Effector CD8-positive, alpha-beta T cell (primary cell): Measurements from ENCODE around the gene FCER2.
A peak's percentile ranks its signal among the peaks of the same experiment; 100 is the strongest.

ENCODE experiments used
- DNase-seq: peaks from one replicate; lab custom pipeline; 2025; lab: John Stamatoyannopoulos, UW

Gene FCER2

GRCh38 chr19:7647156-7647555, 54.8 kb downstream of the FCER2 start:
- no peak for DNase-seq

DNA sequence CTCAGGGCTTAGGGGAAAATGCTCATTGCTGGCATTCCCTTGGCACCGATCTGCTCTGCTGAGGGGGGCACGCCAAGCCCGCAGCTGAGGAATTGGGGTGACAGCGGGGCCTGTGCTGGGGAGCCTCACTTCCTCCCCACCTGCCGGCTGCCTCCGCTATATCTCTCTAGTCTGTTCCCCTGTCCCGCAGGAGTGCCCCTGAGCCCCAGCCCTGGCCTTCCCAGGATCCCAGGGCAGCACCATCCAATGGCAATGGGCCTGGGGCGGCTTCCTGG, 55.6 kb downstream of the FCER2 start:
- no peak for DNase-seq

DNA sequence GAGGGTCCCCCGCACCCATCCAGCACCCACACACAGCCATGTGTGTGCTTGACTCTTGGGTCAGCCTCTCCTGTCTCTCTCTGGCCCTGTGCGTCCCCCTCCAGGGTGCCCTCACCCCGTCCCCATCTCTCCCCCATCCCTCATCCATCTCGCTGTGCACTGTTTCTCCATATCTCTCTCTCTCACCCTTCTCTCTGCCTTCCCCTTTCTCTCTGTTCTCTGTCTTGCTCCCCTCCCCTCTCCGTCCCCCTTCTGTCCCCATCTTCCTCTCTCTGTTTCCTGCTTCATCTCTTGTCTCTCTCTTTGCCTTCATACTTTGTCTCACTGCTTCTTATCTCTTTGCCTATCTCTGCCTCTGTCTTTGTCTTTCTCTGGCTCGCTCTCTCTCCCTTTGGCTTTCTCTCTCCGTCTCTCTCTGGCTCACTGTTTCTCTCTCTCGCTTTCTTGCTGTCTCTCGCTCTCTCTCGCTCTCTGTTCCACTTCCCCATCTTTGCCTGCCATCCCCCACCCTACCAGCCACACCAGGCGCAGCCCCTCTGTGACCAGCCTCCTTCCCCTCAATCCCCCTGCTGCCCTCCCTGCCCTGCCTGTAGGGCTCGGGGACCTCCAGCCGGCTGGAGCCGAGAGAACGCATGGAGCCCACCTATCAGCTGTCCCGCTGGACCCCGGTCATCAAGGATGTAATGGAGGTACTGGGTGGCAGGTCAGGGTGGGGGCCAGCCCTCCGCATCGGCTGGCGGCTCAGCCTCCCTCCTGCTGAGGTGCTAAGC, 56.1 kb downstream of the FCER2 start:
- no peak for DNase-seq

DNA sequence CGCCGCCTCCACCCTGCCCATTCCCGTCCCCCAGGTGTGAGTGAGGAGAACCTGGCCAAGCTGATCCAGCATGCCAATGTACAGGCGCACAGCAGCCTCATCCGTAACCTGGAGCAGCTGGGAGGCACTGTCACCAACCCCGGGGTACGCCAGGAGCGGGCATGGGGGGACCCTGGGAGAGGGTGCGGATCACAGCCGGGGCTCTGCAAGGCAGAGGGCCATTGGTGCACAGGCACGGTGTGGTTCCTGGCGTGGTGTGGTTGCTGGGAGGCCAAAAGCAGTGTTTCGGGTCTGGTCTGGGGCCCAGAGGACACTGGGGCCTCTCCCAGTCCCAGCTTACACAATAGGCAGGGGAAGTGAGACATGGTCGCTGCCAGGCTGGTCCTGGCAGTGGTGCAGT, 56.8 kb downstream of the FCER2 start:
- no peak for DNase-seq

- DNase-seq: no peak
These were observed 57.4 kb downstream of the FCER2 start for GRCh38 chr19:7644550-7644877.

- peak; percentile 19 for DNase-seq
These were observed 58.0 kb downstream of the FCER2 start for GRCh38 chr19:7643629-7644549.

- DNase-seq: no peak
These were observed 58.9 kb downstream of the FCER2 start for GRCh38 chr19:7643031-7643415.

DNA sequence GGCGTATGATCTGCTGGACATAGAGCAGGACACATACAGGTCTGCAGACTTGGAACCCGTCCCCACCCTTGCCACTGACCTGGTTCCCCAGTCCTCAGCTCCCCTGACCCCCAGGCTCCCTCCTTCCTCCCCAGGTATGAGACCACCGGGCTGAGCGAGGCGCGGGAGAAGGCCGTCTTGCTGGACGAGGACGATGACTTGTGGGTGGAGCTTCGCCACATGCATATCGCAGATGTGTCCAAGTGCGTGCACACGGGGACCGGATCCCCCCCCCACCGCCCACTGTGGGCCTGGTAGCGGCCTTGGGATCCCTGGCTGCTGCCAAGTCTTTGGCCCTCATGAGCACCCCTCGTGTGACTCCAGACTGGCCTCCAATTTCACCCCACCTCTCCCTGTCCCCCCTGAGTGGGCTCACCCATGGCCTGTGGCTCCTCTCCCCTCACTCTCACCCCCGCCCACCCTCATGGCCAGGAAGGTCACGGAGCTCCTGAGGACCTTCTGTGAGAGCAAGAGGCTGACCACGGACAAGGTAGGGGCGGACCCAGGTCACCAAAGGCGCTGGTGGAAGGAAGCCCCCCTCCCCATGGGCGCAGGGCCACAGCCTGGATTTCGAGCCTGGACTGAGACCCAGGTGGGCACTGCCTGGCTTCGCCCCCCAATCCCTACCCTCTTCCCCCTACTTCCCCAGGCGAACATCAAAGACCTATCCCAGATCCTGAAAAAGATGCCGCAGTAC, 59.5 kb downstream of the FCER2 start:
- no peak for DNase-seq

DNA sequence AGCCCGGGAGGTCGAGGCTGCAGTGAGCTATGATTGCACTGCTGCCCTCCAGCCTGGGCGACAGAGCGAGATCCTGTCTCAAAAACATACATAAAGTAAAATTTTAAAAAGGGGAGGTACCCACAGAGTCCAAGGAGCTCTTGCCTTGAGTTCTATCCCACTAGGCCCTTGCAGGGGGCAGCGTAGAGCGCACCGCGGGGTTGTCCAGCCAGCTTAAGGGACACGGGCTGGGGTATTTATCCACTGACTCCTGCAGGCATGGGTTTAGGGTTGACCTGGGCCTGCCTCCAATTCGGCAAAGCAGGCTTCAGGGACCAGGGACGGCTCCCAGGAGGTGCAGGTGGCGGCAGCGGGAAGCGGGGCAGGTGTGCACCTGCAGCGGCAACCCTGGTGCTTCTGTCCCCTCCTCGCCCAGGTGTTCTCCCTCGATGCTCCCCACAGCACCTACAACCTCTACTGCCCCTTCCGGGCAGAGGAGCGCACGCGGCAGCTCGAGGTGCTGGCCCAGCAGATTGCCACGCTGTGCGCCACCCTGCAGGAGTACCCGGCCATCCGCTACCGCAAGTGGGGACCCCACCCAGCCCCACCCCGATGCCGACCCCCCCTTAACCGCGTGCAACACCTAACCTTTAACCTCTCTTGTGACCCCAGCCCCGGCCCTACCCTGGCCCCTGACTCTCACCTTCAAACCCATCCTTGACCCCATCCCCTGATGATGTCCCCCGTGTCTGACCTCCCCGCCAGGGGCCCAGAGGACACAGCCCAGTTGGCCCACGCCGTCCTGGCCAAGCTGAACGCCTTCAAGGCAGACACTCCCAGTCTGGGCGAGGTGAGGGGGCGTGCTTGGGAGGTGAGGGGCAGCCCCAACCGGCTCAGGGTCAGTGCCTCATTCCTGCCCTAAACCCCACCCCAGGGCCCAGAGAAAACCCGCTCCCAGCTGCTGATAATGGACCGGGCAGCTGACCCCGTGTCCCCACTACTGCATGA, 60.3 kb downstream of the FCER2 start:
- DNase-seq: no peak

- no peak for DNase-seq
These were observed 61.1 kb downstream of the FCER2 start for GRCh38 chr19:7640803-7641202.

- DNase-seq: no peak
These were observed 62.0 kb downstream of the FCER2 start for GRCh38 chr19:7639863-7640348.

GRCh38 chr19:7638802-7639465, 63.0 kb downstream of the FCER2 start:
- no peak for DNase-seq
